GM12891 (cell line): Measurements from ENCODE around the gene C1QTNF8.

ENCODE experiments used
- DNase-seq: peaks from one replicate; pipeline ENCODE4 v3.0.0; 2011; ENCODE audit warnings: low spot score; ENCODE audit not compliant: insufficient read length
- FAIRE-seq: peaks from 2 replicates; lab custom pipeline; 2011; peaks lifted over from hg19 to GRCh38; lab: Jason Lieb, UNC
- PAX5 ChIP-seq: IDR thresholded peaks from 2 replicates; pipeline ENCODE4 v1.6.1; 2011; ENCODE audit warnings: low read length, moderate library complexity, mild to moderate bottlenecking; ENCODE audit not compliant: insufficient read depth, severe bottlenecking
- POLR2A ChIP-seq: IDR thresholded peaks from 2 replicates; pipeline ENCODE4 v1.6.1; 2011; ENCODE audit warnings: low read depth, low read length, control low read depth
- POLR2AphosphoS5 ChIP-seq: IDR thresholded peaks from 2 replicates; pipeline ENCODE4 v1.6.1; 2011; ENCODE audit warnings: low read depth, low read length, control low read depth
- POU2F2 ChIP-seq: IDR thresholded peaks from 2 replicates; pipeline ENCODE4 v1.6.1; 2011; ENCODE audit warnings: low read depth, mild to moderate bottlenecking, control low read depth, low read length, moderate library complexity
- SPI1 ChIP-seq: IDR thresholded peaks from 2 replicates; pipeline ENCODE4 v1.6.1; 2011; ENCODE audit warnings: low read depth, low read length, control low read depth
- TAF1 ChIP-seq: IDR thresholded peaks from 2 replicates; pipeline ENCODE4 v1.6.1; 2011; ENCODE audit warnings: low read depth, low read length, control low read depth

Gene C1QTNF8

GRCh38 chr16:1072526-1073261, 23.4 kb downstream of the C1QTNF8 start, which contains the start of gene SSTR5:
SSTR5 (plus strand) TSS chr16:1072747; CDS start chr16:1078869, 6,122 bp downstream.
- FAIRE-seq = no peak
- DNase-seq = no peak
- no peak for TF ChIP-seq POLR2AphosphoS5
- TF ChIP-seq SPI1 = no peak
- TF ChIP-seq POLR2A = no peak
- TF ChIP-seq TAF1 = no peak
- no peak for TF ChIP-seq POU2F2
- no peak for TF ChIP-seq PAX5

GRCh38 chr16:1071561-1072225, 24.4 kb downstream of the C1QTNF8 start:
- no peak for DNase-seq
- no peak for TF ChIP-seq PAX5
- TF ChIP-seq POLR2AphosphoS5 = no peak
- no peak for TF ChIP-seq POU2F2
- no peak for TF ChIP-seq TAF1
- no peak for TF ChIP-seq POLR2A
- no peak for TF ChIP-seq SPI1
- FAIRE-seq = no peak

- FAIRE-seq = no peak
- DNase-seq = no peak
- TF ChIP-seq POLR2A = no peak
- TF ChIP-seq SPI1 = no peak
- TF ChIP-seq TAF1 = no peak
- TF ChIP-seq POLR2AphosphoS5 = no peak
- no peak for TF ChIP-seq POU2F2
- no peak for TF ChIP-seq PAX5
Measured at GRCh38 chr16:1070864-1071408, 25.1 kb downstream of the C1QTNF8 start.

GRCh38 chr16:1070084-1070863, 25.8 kb downstream of the C1QTNF8 start:
- DNase-seq = no peak
- FAIRE-seq = no peak
- TF ChIP-seq POLR2AphosphoS5 (no peak), TAF1 (no peak), POU2F2 (no peak), SPI1 (no peak), PAX5 (no peak), POLR2A (no peak)

GRCh38 chr16:1069154-1069553, 26.9 kb downstream of the C1QTNF8 start:
- FAIRE-seq (no peak), DNase-seq (no peak)
- TF ChIP-seq POU2F2 = no peak
- no peak for TF ChIP-seq SPI1
- TF ChIP-seq POLR2A = no peak
- no peak for TF ChIP-seq POLR2AphosphoS5

- no peak for DNase-seq
- no peak for FAIRE-seq
- TF ChIP-seq TAF1 (no peak), POU2F2 (no peak), POLR2A (no peak), PAX5 (no peak), POLR2AphosphoS5 (no peak), SPI1 (no peak)
Measured at GRCh38 chr16:1068451-1068850, 27.6 kb downstream of the C1QTNF8 start.

GRCh38 chr16:1067629-1068028, 28.4 kb downstream of the C1QTNF8 start:
- FAIRE-seq (no peak), DNase-seq (no peak)
- TF ChIP-seq POLR2A (no peak), TAF1 (no peak), POU2F2 (no peak), POLR2AphosphoS5 (no peak), SPI1 (no peak)

- TF ChIP-seq PAX5 (no peak), POLR2A (no peak), SPI1 (no peak), POLR2AphosphoS5 (no peak), POU2F2 (no peak), TAF1 (no peak)
- FAIRE-seq = no peak
- DNase-seq = no peak
Measured at GRCh38 chr16:1066584-1067172, 29.4 kb downstream of the C1QTNF8 start.
